DMS 273 (cell line): ENCODE measurements around the gene BNIP3.
A peak's percentile ranks its signal among the peaks of the same experiment; 100 is the strongest.

Source experiments
- DNase-seq: peaks from one replicate; lab custom pipeline; 2025; ENCODE audit not compliant: unreplicated experiment; lab: John Stamatoyannopoulos, UW

Gene BNIP3

GRCh38 chr10:131978851-131979250 is 2.9 kb downstream of the BNIP3 start:
- DNase-seq = no peak

GRCh38 chr10:131978366-131978765 is 3.4 kb downstream of the BNIP3 start:
- no peak for DNase-seq

GRCh38 chr10:131977323-131978096 is 4.2 kb downstream of the BNIP3 start:
- no peak for DNase-seq

GRCh38 chr10:131975796-131976195 is 5.9 kb downstream of the BNIP3 start:
- DNase-seq = no peak

- no peak for DNase-seq
Observed at GRCh38 chr10:131975003-131975402, 6.7 kb downstream of the BNIP3 start.

GRCh38 chr10:131974034-131974817 is 7.5 kb downstream of the BNIP3 start:
- no peak for DNase-seq

GRCh38 chr10:131973160-131973951 is 8.4 kb downstream of the BNIP3 start:
- DNase-seq = no peak

GRCh38 chr10:131972474-131973071 is 9.2 kb downstream of the BNIP3 start:
- DNase-seq = peak; percentile 8

GRCh38 chr10:131971591-131971990 is 10.1 kb downstream of the BNIP3 start:
- no peak for DNase-seq

- DNase-seq = no peak
Observed at GRCh38 chr10:131970946-131971345, 10.8 kb downstream of the BNIP3 start.

- no peak for DNase-seq
Observed at GRCh38 chr10:131968949-131969348, 12.8 kb downstream of the BNIP3 start.

GRCh38 chr10:131964298-131964697 is 17.4 kb downstream of the BNIP3 start:
- DNase-seq = no peak

GRCh38 chr10:131963811-131964210 is 17.9 kb downstream of the BNIP3 start:
- no peak for DNase-seq

GRCh38 chr10:131963350-131963749 is 18.4 kb downstream of the BNIP3 start:
- DNase-seq = peak; percentile 5

GRCh38 chr10:131961777-131962662 is 19.7 kb downstream of the BNIP3 start:
- peak; percentile 91 for DNase-seq

GRCh38 chr10:131961047-131961776 is 20.5 kb downstream of the BNIP3 start:
- peak; percentile 59 for DNase-seq

- no peak for DNase-seq
Observed at GRCh38 chr10:131960631-131961046, 21.1 kb downstream of the BNIP3 start.

- no peak for DNase-seq
Observed at GRCh38 chr10:131959841-131960240, 21.9 kb downstream of the BNIP3 start.

- DNase-seq = no peak
Observed at GRCh38 chr10:131955591-131956340, 26.0 kb downstream of the BNIP3 start.
